Left cardiac atrium (tissue), 4 donors: ENCODE data around the gene RAB11FIP4. TPM values are rescaled to one million over a fixed set of nuclear protein-coding genes. Genes with fewer than 3 reads are reported as not detected.

Experiments used
- ATAC-seq, 2 donors: fragments of 200-7000 bp; cut with Tn5 transposase; one replicate each; pipeline ENCODE4 v1.9.1; 2020; ENCODE audit warnings: mild to moderate bottlenecking in 2 of 2, moderate library complexity in 2 of 2
- DNase-seq: peaks from one replicate; pipeline ENCODE4 v3.0.0-alpha.2; 2020
- intact Hi-C, 2 donors: fragments of 100-400 bp; cut with DNase I; formaldehyde crosslinking; loops; one replicate each; pipeline versions ENCODE4 v1.14.1 to v1.15.1; 2022 to 2023
- total RNA-seq, 2 donors: library from RNA; stranded (reverse); fragmentation: NEBNext Ultra II Directional; extraction: Animal tissue kit (Norgen Biotek cat#: 25700); gene quantifications; one replicate each; pipeline ENCODE4 v1.2.1, GENCODE V29; 2021
- donor health status: DM: no; HTN: yes; CAD: no.
- donor health status: DM: no; HTN: yes; CAD: no; lungs with severe emphysema.
- donor health status: DM: yes; HTN: yes; CAD: no.
- donor health status: Dilated cardiomyopathy.

RAB11FIP4 gene
- total RNA-seq, 2 donors from 2014 or later: 3.1 to 6.1 TPM

DNA sequence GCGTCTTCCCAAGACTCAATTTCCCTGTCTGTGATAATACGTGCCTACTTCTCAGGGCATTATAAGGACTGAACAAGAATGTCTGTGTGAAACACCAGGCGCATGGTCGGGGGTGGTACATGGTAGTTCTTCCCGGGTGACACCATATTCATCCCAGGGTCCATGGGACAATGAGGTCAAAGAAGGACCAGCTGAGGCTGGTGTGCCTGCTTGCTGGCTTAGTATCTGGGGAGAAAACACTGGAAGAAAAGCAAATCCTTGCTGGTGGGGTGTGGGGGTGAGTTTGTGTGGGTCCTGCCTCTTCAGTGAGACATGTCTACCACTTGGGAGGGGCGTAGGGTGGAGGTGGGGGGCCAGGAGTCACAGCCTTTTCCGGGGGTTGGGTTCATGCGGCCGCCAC, 174.2 kb downstream of the RAB11FIP4 start:
- no peak for DNase-seq
- intact Hi-C loops: no loop called here
- no peak for ATAC-seq

GRCh38 chr17:31566247-31566991, 174.9 kb downstream of the RAB11FIP4 start:
- ATAC-seq (peak in 1 of 2 donors; percentile 7), DNase-seq (no peak)
- intact Hi-C loops: no loop called here

DNA sequence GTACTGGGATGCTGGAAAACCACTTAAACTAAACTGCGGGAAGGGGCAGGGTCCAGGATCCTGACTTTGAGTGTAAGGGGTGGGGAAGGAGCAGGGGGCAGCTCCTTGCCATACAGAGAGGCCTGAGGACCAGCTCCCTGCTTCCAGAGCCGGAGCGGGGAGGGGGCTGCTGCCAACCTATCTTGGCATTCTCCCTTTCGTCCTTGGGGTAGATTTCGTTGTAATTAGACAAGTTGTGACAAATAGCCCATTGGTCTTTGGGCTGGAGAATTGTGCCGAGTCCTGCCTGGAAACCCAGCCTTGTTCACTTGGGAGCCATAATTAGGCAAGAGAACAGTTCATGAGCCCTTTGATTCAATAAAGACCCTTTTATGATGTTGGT, 175.5 kb downstream of the RAB11FIP4 start:
- DNase-seq: no peak
- no peak for ATAC-seq
- intact Hi-C loops: no loop called here

- ATAC-seq (peak in 1 of 2 donors; percentile 24), DNase-seq (no peak)
- intact Hi-C loops: no loop called here
These were observed 176.6 kb downstream of the RAB11FIP4 start for GRCh38 chr17:31568121-31568520.

DNA sequence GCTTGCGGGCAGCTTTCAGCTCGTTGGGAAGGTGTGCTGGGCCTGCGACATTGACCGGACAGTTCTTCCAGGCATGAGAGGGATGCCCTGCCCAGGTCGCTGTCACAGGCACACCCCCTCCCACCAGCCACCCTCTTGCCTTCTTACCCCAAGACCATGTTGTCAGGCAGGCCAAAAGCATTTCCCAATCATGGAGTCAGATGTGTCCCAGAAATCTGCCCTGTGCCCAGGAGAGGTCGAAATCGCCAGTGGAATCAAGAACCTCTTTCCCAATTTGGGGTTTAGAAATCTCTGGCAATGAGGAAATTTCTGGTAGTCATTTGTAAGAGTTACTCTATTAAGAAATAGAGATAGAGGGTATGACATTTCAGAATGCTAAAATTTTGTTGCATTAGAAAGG, 177.1 kb downstream of the RAB11FIP4 start:
- ATAC-seq: peak in 1 of 2 donors; percentile 17
- intact Hi-C loops: no loop called here

GRCh38 chr17:31570231-31570630, 178.8 kb downstream of the RAB11FIP4 start:
- ATAC-seq (no peak), DNase-seq (no peak)
- intact Hi-C loops: loop anchor here in 1 of 2 donors (5.0 kb wide), 1 partner anchor 127 kb away; no protein-coding TSS in a partner anchor

More for the DNA sequence above, 177.1 kb downstream of the RAB11FIP4 start:
- peak; percentile 41 for DNase-seq

GRCh38 chr17:31570951-31571892, 179.7 kb downstream of the RAB11FIP4 start:
- DNase-seq: peak; percentile 90
- peak; percentile 65 to 87 for ATAC-seq
- intact Hi-C loops: loop anchor here in 1 of 2 donors (5.0 kb wide), 1 partner anchor 126 kb away; no protein-coding TSS in a partner anchor

DNA sequence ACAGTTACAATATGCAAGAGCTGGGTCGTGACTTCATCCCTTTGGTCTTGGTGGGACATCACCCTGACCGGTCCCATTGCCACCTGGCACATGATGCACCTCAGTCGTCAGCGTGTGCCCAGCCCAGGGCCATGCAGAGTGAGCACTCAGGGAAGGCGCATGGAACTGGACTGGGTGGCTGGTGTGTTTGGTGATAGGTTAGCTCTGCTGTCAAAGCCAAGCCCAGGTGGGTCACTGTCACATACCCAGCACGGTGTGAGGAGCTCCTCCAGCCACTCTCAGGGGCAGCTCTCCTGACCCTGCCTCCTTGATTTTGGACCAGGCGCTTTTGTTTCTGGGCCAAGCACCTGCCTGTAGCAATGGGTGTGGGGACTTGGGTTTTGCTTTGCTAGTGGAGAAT, 180.9 kb downstream of the RAB11FIP4 start:
- intact Hi-C loops: loop anchor here in 1 of 2 donors (5.0 kb wide), 1 partner anchor 125 kb away; no protein-coding TSS in a partner anchor
- DNase-seq (no peak), ATAC-seq (no peak)

DNA sequence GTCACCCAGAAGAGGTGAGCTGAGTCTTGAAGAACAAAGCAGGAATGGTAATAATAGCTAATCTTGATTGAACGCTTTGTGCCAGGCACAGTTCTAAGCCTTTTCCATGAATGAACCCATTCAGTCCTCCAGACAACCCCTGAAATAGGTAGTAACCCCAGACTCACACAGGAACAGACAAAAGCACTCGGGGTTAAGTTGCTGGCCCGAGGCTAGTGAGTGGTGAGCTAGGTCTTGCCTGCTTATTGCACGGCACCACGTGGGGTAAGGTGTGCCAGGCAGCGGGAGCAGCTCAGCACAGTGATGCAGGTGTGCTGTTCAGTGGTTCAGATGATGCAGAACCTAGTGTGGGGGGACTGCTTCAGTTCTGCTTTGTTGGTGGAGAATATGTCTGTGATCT, 181.6 kb downstream of the RAB11FIP4 start:
- intact Hi-C loops: loop anchor here in 1 of 2 donors (5.0 kb wide), 1 partner anchor 124 kb away; no protein-coding TSS in a partner anchor

DNA sequence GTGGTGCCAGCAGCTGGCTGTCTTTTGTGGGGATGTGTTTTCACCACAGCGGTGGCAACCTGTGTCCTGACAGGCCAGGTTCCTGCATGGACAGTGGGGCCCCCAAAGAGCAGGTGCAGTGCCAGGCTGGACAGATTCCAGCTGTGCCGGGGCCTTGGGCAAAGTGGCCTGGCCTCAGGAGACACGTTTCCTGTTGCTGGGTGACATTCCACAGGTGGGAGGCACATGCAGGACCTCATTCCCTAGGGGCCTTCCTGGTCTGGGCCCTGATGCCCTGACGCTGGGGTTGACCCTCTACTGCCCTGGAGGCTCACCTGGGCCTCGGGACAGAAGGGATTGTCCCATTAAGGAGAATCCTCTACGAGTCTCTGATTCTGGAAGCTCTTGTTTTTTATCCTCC, 182.4 kb downstream of the RAB11FIP4 start:
- intact Hi-C loops: loop anchor here in 1 of 2 donors (5.0 kb wide), 1 partner anchor 123 kb away; no protein-coding TSS in a partner anchor
- ATAC-seq (no peak), DNase-seq (no peak)

More for the DNA sequence above, 181.6 kb downstream of the RAB11FIP4 start:
- DNase-seq (no peak), ATAC-seq (no peak)

GRCh38 chr17:31574458-31574857, 183.0 kb downstream of the RAB11FIP4 start:
- intact Hi-C loops: loop anchor here in 1 of 2 donors (5.0 kb wide), 1 partner anchor 123 kb away; no protein-coding TSS in a partner anchor
- DNase-seq (no peak), ATAC-seq (no peak)

GRCh38 chr17:31575043-31575442, 183.6 kb downstream of the RAB11FIP4 start:
- intact Hi-C loops: no loop called here
- DNase-seq: no peak
- no peak for ATAC-seq

- intact Hi-C loops: no loop called here
- no peak for ATAC-seq
- DNase-seq: no peak
These were observed 187.8 kb downstream of the RAB11FIP4 start for GRCh38 chr17:31579265-31579664.

- ATAC-seq: no peak
- no peak for DNase-seq
- intact Hi-C loops: no loop called here
These were observed 188.8 kb downstream of the RAB11FIP4 start for GRCh38 chr17:31580316-31580705.

DNA sequence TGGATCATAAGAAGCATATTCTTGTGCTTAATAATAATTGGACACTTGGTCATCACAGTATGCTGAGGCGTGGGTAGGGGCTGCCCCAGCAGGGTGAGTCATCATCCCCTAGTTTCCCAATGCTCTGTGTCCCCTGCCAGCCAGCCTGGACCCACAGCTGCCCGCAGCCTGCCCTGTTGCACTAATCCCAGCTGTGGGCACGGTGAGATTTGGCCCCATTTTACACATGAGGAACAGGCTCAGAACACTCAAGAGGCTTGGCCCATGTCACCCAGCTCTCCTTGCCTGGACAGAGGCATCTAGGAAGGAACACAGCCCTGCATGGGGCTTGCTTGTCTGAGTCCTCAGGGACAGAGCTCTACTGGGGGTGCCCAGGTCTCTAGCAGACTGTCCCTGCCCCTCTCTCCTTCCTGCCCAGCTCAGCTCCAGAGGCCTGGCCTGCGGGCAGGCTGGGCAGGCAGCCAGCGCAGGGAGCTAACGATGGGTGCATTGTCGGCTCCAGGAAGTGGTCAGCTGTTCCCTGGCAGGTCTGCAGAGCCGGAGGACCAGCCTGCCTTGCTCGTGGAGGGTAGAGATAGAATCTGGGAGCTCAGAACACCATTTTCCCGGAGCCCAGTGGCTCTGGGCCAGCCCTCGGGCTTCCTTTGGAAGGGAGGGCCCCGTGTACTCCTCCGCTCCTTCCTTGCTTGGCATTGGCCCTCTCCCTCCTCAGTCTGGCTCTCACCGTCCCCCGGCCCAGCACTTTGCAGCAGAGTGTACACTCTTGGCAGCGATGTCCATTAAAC, 189.4 kb downstream of the RAB11FIP4 start:
- peak; percentile 74 to 87 for ATAC-seq
- intact Hi-C loops: no loop called here
- peak; percentile 83 for DNase-seq

GRCh38 chr17:31581491-31581890, 190.0 kb downstream of the RAB11FIP4 start:
- intact Hi-C loops: no loop called here

DNA sequence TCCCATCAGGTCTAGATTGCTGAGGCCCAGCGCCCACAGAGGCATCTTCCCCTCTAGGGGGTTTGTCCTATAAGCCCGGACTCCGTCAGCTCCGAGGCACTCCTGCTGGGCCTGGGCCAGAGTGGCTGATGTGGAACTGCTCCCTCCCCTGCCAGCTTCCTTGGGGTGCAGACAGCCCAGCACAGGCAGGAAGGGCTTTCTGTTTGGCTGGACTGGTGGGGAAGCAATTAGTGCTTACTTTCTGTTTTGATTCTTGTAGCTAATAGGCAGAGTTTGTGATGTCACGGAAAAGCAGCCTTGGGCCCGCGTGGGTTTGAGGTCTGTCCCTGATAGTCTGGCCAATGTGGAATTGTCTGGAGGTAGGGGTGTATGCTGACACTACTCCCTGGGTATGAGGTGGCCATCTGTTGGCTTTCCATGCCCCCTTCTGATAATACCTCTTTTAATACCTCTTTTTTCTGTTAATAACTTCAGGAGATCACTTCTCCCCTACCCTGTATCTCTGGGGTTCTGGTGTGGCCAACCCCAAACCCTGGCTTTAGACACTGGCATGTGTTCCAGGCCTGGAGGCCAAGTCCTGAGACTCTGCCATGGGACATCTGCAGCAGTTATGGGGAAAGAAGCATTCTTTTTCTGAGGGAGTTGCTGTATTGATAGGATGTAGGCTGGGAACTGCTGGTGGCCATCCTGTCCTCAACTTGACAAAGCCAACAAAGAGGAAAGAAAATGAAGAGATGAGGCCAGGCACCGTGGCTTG, 190.9 kb downstream of the RAB11FIP4 start:
- ATAC-seq (peak; percentile 64), DNase-seq (peak; percentile 77)
- intact Hi-C loops: no loop called here

More at GRCh38 chr17:31581491-31581890, 190.0 kb downstream of the RAB11FIP4 start:
- peak; percentile 64 to 69 for ATAC-seq
- peak; percentile 59 for DNase-seq

- DNase-seq (no peak), ATAC-seq (no peak)
- intact Hi-C loops: no loop called here
These were observed 192.4 kb downstream of the RAB11FIP4 start for GRCh38 chr17:31583772-31584356.
